Measurements from ENCODE around the gene PURB.
"Not testable (repeated sequence)": the region's sequence is repeated elsewhere in the genome, so short reads cannot be mapped to it uniquely, and the experiment has no call there.

PURB gene

DNA sequence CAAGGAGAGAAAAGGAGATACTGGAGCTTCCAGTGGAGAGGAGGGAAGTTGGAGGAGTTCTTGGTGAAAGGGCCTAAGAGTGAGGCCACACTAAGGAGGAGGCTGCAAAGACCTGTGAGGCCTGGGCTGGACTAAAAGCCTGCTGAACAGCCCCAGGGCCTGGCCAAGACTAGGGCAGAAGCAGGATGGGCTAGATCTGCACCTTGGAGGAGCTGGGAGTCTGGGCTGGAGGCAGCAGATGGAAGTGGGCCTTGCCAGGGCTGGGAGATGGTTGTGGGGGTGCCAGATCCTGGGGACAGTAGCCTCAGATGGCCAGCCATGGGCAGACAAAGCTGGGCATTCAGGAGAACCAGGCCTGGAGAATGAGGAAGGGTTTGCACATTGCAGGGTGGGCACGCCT lies 6.5 kb upstream of the PURB start:
- DNase-seq: no peak

DNA sequence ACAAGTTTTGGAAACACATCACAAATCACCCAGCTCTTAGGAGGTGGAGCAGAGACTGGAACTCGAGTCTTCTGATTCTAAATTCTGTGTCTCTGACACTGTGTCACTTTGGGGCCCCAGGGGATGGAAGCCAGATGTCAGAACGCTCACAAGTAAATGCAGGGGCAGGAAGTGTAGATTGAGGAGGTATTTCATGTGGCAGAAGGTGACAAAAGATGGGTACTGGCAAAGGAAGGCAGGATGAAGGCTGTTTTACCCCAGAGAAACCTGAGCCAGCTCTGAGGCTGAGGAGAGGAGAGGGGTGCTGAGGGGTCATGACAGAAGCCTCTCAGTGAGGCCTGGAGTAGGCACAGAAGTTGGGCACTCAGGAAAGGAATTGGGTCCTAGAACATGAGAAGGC lies 6.0 kb upstream of the PURB start:
- DNase-seq: no peak

DNA sequence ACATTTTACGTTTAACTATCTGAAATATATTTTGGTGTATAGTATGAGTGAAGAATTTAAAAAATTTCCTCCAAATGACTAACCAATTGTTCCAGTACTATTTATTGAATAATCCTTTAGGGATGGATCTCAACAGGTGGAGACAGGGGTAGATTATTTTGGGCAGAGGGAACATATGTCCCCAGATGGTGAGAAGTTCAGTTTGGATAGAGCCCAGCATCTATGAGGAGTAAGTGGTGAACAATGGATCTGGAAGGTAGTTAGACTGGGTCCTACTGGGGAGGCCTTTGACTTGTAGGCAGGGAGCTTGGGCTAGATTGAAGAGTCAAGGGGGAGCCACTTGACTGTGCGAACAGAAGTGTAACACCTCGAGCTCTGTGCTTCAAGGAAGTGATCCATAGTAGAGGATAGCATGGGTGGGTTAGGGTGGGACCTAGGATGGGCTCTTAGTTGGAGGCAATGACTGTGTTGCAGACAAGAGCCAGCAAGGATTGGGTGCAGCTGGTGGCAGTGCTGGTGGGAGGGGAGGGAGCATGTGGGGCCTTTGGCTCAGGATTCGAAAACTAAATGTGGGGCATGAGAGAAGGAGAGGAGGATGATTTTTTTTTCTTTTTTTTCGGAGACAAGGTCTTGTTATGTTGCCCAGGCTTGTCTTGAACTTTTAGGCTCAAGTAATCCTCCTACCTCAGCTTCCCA lies 3.9 kb upstream of the PURB start:
- DNase-seq: no peak

DNA sequence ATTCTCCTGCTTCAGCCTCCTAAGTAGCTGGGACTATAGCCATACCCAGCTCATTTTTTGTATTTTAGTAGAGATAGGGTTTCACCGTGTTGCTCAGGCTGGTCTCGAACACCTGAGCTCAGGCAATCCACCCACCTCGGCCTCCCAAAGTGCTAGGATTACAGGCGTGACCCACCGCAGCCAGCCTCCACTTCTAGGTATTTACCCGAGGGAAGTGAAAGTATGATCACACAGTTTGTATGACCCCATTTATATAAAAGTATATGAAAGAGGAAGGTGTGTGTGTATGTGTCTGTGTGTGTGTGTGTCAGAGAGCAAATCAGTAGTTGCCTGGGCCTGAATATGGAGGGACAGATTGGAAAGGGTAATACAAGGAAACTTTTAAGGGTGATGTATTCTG lies 2.0 kb upstream of the PURB start:
- peak; percentile 22 to 64 (median 42) for DNase-seq

DNA sequence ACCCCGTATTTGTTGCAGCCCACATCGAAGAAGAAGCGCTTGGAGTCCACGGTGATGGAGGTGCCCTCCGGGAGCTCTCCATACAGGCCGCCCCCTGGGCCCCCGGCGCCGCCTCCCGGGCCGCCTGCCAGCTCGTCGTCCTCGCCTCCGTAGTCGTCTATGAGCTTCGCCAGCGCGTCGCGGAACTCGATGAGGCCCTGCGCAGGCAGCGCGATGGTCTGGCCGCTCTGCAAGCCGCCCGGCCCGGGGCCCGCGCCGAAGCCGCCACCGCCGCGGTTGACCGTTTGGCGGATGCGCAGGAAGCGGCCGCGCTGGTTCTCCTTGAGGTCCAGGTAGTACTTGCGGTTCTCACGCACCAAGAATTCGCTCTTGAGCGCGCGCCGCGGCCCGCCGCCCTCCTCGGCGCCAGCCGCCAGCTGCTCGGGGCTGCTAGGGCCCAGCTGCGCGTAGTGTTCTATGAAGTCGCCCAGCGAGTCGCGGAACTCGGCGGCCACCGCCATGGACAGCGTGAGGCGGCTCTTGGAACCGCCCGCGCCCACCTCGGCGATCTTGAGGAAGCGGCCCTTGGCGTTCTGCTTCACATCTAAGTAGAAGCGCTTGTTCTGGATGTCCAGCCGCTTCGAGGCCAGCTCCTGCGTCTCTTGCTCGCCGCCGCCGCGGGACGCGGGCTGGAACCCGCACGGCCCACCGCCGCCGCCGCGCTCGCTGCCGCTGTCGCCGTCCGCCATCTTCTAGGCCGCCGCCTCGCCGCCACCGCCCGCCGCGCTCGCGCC lies 523 bp downstream of the PURB start:
- peak; percentile 53 to 78 (median 68) for DNase-seq

DNA sequence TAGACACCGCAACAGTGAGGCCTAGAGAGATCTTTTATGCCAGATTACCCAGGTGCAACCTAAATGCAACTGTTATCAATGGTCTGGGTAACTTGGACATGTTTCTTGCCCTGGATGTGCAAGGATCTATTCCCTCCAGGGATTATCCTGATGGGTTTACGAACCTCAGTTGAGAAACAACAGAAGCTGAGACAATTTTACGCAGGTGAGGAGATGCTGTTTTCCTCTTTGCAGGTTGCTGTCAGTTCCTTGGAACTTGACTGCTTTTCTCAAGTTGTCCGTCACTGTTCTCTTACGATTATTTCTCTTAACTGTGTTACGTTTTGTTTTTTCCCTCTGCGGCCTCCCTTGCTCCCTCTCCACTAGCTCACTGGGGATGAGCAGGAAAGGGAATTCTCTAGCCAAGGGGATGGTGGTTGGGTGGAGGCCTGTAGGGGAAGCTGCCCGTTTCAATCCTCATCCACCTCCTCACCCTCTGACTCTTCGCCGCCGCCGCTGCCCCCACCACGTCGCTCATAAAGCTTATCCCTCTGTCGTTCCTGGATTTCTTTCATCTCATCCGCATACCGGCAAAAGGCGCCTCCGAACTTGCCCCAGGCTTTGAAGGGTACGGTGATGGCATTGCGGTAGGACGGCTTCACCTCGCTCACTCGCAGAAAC lies 1.2 kb downstream of the PURB start:
- peak in 2 of 4 experiments; percentile 32 to 40 for DNase-seq

DNA sequence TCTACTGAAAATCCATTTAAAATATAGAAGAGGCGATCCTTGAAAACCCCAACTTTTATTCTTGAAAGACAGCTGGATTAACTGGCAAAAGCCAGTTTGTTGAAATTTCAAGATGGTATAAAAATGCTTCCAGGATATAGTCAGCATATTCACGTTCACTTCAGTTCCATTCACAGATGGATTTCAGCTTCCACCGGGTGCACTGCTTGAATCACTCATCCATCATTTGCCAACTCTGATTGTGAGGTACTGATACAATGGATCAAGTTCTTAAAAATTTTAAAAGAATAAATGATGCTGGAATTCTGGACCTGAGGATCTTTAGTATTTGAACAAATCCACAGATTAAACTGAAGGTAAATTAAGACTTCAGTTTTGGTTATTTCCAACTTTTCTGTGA lies 2.4 kb downstream of the PURB start:
- no peak for DNase-seq

DNA sequence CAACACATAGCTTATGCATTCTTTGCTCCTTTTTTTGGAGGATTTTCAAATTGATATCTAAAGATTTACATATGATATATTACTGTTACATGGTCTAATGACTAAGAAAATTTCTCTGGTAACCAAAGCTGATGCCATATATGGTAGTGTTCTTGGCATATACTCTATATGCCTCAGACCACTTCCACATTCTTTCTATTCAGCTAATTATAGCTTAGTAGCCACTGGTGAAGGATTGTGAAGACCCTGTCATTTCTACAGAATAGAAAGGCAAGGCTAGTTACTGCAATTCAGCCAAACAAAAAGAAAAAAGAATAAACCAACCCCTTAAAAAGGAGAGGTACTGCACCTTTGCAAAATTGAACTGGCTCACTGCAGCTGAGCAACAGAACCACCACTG lies 3.7 kb downstream of the PURB start:
- DNase-seq: peak in 3 of 4 experiments; percentile 8 to 56 (median 52)

DNA sequence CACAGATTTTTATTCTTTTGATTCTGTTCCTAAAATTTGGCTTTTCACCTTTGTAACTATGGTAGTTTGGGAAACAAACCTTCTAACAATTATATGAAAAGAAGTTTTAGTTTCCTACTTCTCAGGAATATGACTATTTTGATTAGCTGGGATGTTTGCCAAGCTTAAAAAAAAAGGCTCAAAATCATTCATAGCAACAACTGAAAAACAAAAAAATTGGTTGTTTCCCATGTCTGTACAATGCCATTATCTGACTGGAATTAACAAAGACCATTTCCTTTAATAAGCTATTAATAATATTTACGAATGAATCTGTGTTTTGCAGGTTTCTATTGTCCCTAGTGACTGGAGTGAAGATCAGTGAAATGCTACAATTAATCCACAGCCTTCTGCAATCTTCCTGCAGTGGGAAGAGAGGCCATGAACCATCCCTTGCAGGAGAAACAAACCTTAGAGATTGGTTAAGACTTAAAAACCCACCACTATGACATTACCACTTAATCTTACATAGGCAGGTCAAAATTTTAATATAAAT lies 4.2 kb downstream of the PURB start:
- DNase-seq: peak in 1 of 4 experiments; percentile 16

DNA sequence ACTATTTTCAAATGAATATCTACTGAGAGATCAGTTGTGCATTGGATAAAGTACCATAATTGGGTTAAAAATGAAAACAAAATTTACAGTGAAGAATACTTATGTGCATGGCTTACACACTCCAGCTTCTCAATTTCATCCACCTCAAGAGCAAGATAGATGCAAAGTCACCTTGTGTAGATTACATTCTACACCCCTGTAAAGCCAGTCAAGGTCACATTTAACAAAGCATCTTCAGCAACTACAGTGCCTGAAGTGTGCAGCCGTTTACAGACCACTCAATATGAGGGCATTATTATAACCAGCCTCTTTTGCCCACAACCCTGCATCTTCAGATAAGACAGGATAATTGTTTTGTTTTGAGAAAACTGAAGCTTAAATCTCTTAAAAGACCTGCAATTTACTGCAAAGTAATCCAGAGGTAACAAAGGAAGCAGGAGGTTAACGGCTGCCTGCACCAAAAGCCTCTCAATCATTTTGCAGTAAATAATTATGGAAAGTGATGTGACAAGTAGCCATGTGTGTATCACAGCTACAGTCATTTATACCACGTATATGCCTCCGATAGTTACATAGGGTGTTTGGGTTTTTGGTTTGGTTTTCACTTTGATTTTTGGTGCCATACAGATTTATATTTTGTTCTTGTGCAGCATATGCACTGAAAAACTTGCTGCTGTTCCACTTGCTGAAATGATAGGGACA lies 4.9 kb downstream of the PURB start:
- DNase-seq: no peak

DNA sequence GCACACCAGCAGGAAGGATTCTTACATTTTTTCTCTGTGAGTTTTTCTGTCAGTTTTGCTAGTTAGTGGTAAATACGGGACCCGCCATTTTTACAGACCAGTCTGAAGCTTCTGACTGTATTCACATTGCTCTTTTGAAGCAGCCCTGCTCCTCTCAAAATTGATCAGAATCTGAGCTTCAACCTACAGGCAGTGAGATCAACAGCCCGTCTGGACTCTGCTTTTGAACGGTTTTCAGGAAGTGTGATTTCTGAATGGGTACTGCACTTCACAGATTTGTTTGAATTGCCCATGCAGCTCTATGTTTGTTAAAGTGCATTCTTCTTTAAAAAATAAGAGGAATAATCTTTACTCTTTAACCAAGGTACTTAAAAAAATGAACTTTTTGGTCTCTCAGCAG lies 8.9 kb downstream of the PURB start:
- peak in 1 of 4 experiments; percentile 12 for DNase-seq

DNA sequence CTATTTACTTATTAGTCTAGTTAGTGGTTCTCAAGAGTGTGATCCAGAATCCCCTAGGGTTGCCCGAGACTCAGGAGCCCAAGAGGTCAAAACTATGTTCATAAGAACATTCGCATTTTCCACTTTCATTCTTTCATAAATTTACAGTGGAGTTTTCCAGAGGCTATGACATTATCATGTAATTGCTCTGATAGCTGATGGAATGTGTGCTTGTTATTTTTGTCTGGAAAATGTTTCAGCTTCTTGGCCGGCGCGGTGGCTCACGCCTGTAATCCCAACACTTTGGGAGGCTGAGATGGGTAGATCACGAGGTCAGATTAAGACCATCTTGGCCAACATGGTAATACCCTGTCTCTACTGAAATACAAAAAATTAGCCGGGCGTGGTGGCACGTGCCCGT lies 10.1 kb downstream of the PURB start:
- no peak for DNase-seq

DNA sequence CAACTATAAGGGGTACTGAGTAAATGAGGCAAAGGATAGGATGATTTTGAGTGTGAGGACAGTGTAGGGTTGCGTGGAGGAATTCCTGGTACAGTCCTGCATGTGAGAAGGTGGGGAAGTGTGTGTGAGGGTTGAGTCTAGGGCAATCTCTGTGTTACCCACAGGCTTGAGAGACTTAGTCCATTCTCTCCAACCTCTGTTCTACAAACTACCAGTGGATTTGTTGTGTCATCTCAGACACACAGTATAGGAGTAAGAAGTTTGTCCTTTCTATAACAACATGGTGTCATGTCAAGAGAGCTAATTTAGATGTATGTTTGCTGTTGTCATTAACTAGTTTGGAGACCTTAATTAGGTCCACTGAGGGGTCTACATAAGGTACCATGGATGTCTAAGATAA lies 12.5 kb downstream of the PURB start:
- DNase-seq: no peak

DNA sequence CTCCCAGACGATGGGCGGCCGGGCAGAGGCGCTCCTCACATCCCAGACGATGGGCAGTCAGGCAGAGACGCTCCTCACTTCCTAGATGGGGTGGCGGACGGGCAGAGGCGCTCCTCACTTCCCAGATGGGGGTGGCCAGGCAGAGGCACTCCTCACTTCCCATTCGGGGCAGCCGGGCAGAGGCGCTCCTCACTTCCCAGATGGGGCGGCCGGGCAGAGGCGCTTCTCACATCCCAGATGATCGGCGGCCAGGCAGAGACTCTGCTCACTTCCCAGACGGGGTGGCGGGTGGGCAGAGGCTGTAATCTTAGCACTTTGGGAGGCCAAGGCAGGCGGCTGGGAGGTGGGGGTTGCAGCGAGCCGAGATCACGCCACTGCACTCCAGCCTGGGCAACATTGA lies 13.4 kb downstream of the PURB start:
- not testable (repeated sequence) for DNase-seq

DNA sequence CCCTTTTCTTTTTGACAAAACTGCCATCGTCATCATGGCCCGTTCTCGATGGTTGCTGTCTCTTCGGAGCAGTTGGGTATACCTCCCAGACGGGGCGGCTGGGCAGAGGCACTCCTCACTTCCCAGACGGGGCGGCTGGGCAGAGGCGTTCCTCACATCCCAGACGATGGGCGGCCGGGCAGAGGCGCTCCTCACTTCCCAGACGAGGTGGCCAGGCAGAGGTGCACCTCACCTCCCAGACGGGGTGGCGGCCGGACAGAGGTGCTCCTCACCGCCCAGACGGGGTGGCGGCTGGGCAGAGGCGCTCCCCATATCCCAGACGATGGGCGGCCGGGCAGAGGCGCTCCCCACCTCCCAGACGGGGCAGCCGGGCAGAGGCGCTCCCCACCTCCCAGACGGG lies 14.6 kb downstream of the PURB start:
- not testable (repeated sequence) for DNase-seq

DNA sequence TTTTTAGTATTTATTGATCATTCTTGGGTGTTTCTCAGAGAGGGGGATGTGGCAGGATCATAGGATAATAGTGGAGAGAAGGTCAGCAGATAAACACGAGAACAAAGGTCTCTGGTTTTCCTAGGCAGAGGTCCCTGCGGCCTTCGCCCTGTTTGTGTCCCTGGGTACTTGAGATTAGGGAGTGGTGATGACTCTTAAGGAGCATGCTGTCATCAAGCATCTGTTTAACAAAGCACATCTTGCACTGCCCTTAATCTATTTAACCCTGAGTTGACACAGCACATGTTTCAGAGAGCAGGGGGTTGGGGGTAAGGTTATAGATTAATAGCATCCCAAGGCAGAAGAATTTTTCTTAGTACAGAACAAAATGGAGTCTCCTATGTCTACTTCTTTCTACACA lies 15.0 kb downstream of the PURB start:
- not testable (repeated sequence) for DNase-seq

DNA sequence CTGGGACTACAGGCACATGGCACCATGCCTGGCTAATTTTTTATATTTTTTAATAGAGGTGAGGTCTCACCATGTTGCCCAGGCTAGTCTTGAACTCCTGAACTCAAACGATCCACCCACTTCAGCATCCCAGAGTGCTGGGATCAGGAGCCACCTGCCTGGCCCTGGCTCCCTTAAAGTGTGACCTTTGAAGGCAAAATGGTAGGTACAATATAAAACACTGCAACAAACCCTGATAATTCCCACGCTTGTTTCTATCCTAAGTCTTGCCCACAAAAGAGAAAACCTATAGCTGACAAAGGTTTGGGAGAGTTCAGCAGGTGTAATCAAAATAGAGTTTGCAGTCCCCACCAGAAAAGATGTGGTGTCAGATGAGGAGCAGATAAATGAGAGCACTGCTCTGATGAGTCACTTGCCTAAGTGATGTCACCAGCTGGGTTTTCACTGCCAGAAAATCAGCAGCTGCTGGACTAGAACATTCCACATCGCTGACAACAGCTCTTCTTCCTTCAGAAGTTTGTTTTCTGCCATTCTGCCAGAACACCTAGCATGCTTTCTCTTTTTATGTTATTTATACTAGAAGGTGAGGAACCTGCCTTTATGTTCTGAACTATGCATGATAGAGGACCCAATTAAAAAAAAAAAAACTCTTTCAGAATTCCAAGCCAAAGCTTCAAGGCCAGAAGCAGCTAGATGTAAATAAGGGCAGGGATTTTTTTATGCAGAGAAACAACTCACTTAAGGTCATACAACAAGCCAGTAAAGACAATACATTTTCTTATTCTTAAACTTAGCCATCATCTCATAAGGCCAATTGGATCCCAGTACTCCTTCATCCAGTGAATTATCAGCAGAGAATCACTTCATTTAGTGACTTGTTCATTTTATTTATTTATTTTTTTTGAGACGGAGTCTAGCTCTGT lies 18.0 kb downstream of the PURB start:
- DNase-seq: peak; percentile 48 to 66 (median 58)

DNA sequence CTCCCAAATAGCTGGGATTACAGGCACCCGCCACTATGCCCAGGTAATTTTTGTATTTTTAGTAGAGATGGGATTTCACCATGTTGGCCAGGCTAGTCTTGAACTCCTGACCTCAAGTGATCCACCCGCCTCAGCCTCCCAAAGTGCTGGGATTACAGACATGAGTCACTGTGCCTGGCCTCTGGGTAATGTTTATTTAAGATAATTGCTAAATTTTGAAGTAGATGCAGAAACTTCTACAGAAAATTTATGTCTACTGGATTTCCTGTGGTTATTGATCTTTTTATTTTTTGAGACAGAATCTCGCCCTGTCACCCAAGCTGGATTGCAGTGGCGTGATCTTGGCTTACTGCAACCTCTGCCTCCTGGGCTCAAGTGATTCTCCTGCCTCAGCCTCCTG lies 23.4 kb downstream of the PURB start:
- not testable (repeated sequence) for DNase-seq

DNA sequence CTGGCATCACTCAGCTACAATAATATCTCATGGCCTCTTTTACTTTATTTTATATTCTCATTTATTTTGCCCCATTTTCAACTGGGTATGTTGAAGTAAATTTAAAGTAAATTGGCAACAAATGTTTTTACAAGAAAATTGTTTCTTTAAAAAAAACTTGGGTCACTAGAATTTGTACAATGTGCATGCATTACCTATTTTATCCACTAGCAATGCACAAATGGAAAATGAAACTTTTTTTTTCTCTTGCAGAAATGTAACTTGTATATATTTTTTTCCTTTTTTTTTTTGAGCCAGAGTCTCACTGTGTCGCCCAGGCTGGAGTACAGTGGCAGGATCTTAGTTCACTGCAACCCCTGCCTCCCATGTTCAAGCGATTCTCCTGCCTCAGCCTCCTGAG lies 27.2 kb downstream of the PURB start:
- no peak for DNase-seq

DNA sequence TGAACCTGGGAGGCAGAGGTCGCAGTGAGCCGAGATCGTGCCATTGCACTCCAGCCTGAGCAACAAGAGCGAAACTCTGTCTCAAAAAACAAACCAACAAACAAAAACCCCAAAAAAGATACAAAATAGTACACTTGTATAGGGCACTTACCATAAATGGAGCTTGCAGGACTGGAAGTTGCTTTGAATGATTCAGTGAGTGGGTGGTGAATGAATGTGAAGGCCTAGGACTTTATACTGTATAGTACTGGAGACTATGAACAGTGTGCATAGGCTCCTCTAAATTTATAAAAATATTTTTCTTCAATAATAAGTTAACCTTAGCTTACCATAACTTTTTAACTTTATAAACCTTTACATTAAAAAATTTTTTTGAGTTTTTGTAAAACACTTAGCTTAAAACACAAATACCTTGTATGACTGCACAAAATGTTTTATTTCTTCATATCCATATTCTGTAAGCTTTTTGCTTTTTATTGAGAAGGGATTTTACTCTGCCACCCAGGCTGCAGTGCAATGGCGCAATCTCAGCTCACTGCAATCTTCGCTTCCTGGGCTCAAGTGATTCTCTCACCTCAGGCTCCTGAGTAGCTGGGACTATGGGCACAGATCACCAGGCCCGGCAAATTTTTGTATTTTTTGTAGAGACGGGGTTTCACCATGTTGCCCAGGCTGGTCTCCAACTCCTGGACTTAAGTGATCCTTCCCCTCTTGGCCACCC lies 30.5 kb downstream of the PURB start:
- peak; percentile 19 to 52 (median 40) for DNase-seq

DNA sequence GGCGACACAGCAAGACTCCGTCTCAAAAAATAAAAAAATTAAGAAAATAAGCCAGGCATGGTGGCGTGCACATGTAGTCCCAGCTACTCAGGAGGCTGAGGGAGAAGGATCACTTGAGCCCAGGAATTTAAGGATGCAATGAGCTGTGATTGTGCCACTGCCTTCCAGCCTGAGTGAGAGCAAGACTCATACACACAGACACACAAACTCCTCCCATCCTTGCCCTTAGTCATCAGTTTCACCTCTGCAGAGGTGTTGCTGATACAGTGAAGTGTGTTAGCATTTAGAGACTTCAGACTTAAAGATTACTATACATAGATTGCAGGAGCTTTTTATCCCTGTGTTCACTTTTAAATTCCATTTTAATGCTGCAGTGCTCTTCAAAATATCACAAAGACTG lies 31.9 kb downstream of the PURB start:
- no peak for DNase-seq

Data from suppressor macrophage (primary cell).